K562 (cell line): Measurements from ENCODE around the gene CZIB. TPM values are rescaled to one million over a fixed set of nuclear protein-coding genes. Genes with fewer than 3 reads are reported as not detected.

Experiments used
- HNRNPLL ChIP-seq: fragments of 200-400 bp; formaldehyde crosslinking; IDR thresholded peaks from 2 replicates; pipeline ENCODE4 v1.6.1; 2017; ENCODE audit warnings: low read length, low read depth, mild to moderate bottlenecking; ENCODE audit not compliant: poor library complexity, severe bottlenecking
- NFIX ChIP-seq: fragments of 250-450 bp; sonication (Bioruptor Pico); IDR thresholded peaks from 2 replicates; pipeline ENCODE4 v1.4.0; 2020; ENCODE audit warnings: low read depth, mild to moderate bottlenecking, moderate library complexity
- PCBP2 ChIP-seq: fragments of 200-400 bp; formaldehyde crosslinking; IDR thresholded peaks from 2 replicates; pipeline ENCODE4 v1.6.1; 2018; ENCODE audit warnings: low read length, low read depth, mild to moderate bottlenecking, moderate library complexity; ENCODE audit not compliant: poor library complexity, severe bottlenecking
- PPARD ChIP-seq: fragments of 250-450 bp; sonication (Bioruptor Pico); IDR thresholded peaks from 2 replicates; pipeline ENCODE4 v1.8.0; 2022; ENCODE audit warnings: inconsistent platforms, mild to moderate bottlenecking, moderate library complexity
- SNRNP70 ChIP-seq: fragments of 200-400 bp; formaldehyde crosslinking; optimal IDR thresholded peaks from 2 replicates; pipeline ENCODE3; 2017; ENCODE audit warnings: low read depth, low read length
- WHSC1 ChIP-seq: IDR thresholded peaks from one replicate; pipeline ENCODE4 v1.6.1; 2012; ENCODE audit warnings: low read length, control low read depth, inconsistent platforms
- ZBTB17 ChIP-seq: fragments of 450-650 bp; formaldehyde crosslinking; IDR thresholded peaks from 2 replicates; pipeline ENCODE4 v1.4.0; 2020; ENCODE audit warnings: mild to moderate bottlenecking
- polyA plus RNA-seq, 8 experiments: library from polyadenylated mRNA; depleted of rRNA in 4 of 8; stranded (reverse) in 5 of 8; unstranded in 3 of 8; fragments of >200 nt; fragmentation: Nextera tagmentation in 2 of 8; fragmentation: Illumina TruSeq in 1 of 8; extraction: Ambion mirVana in 2 of 8; extraction: Trizol in 1 of 8; gene quantifications; 2 replicates each; pipeline versions ENCODE4 v1.2.1 to v1.2.3, GENCODE V29; 2011 to 2014; ENCODE audit warnings: inconsistent platforms in 1 of 8, missing spikeins in 1 of 8
- total RNA-seq, 7 experiments: library from RNA; depleted of rRNA in 6 of 7; stranded (reverse); fragments of >200 nt in 6 of 7; fragmentation: Illumina TruSeq in 2 of 7; extraction: Trizol in 2 of 7; gene quantifications; 2 replicates each; pipeline versions ENCODE4 v1.2.1 to v1.2.3, GENCODE V29; 2011 to 2021; ENCODE audit warnings: low replicate concordance in 1 of 7
- TF ChIP-seq, protein P1 (sequence below): fragments of 250-450 bp; sonication (Bioruptor Pico); IDR thresholded peaks from 2 replicates; pipeline ENCODE4 v1.5.0; 2020; ENCODE audit warnings: mild to moderate bottlenecking, borderline replicate concordance
- TF ChIP-seq, protein P2 (sequence below): fragments of 450-650 bp; IDR thresholded peaks from 2 replicates; pipeline ENCODE4 v1.6.1; 2017; ENCODE audit warnings: antibody characterized with exemption, mild to moderate bottlenecking

CZIB gene
- total and polyA plus RNA-seq, 9 of the 15 experiments (the other 6 are each of a cell fraction or from before 2014, with no cell fraction given), result 52.6 to 111 (median 80.0) TPM

DNA sequence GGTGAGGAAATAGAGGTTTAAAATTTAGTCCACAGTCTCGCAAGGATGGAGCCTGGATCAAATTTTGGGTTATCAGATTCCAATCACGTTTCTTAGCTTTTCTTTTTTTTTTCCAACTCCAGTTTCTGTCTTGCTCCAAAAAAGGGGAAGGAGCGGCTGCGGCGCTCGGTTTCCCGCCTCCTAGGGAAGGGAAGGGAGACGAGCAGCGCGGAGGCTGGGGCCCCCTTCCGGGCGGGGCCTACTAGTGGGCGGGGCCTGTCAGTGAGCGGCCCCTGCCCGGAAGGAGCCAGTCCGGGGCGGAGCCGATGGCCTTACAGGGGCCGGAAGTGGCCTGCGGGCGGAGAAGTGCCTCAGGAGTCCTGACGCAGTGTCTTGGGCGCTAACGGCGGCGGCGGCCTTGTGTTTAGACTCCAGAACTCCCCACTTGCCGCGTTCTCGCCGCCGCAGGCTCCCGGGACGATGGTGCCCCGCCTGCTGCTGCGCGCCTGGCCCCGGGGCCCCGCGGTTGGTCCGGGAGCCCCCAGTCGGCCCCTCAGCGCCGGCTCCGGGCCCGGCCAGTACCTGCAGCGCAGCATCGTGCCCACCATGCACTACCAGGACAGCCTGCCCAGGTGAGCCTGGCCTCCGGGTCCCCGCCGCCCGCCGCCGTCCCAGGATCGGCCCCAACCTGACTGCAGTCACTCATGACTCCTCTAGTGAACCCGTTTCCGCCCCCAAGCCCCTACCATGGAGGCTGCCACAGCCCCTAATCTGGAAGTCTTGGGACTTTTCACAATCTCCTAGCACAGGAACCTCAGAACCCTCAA, 23.7 kb downstream of the CZIB start, which contains the start of gene CPT2 (continued):
- TF ChIP-seq, protein P1, sequence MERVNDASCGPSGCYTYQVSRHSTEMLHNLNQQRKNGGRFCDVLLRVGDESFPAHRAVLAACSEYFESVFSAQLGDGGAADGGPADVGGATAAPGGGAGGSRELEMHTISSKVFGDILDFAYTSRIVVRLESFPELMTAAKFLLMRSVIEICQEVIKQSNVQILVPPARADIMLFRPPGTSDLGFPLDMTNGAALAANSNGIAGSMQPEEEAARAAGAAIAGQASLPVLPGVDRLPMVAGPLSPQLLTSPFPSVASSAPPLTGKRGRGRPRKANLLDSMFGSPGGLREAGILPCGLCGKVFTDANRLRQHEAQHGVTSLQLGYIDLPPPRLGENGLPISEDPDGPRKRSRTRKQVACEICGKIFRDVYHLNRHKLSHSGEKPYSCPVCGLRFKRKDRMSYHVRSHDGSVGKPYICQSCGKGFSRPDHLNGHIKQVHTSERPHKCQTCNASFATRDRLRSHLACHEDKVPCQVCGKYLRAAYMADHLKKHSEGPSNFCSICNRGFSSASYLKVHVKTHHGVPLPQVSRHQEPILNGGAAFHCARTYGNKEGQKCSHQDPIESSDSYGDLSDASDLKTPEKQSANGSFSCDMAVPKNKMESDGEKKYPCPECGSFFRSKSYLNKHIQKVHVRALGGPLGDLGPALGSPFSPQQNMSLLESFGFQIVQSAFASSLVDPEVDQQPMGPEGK, result no peak
- TF ChIP-seq PPARD (CRISPR knock-in tag) (no peak), SNRNP70 (no peak), WHSC1 (no peak), PCBP2 (no peak), NFIX (CRISPR knock-in tag) (no peak), ZBTB17 (CRISPR knock-in tag) (peak; percentile 65; the same call in 1 of the 2 replicates), HNRNPLL (peak; percentile 69)
- TF ChIP-seq, protein P2, sequence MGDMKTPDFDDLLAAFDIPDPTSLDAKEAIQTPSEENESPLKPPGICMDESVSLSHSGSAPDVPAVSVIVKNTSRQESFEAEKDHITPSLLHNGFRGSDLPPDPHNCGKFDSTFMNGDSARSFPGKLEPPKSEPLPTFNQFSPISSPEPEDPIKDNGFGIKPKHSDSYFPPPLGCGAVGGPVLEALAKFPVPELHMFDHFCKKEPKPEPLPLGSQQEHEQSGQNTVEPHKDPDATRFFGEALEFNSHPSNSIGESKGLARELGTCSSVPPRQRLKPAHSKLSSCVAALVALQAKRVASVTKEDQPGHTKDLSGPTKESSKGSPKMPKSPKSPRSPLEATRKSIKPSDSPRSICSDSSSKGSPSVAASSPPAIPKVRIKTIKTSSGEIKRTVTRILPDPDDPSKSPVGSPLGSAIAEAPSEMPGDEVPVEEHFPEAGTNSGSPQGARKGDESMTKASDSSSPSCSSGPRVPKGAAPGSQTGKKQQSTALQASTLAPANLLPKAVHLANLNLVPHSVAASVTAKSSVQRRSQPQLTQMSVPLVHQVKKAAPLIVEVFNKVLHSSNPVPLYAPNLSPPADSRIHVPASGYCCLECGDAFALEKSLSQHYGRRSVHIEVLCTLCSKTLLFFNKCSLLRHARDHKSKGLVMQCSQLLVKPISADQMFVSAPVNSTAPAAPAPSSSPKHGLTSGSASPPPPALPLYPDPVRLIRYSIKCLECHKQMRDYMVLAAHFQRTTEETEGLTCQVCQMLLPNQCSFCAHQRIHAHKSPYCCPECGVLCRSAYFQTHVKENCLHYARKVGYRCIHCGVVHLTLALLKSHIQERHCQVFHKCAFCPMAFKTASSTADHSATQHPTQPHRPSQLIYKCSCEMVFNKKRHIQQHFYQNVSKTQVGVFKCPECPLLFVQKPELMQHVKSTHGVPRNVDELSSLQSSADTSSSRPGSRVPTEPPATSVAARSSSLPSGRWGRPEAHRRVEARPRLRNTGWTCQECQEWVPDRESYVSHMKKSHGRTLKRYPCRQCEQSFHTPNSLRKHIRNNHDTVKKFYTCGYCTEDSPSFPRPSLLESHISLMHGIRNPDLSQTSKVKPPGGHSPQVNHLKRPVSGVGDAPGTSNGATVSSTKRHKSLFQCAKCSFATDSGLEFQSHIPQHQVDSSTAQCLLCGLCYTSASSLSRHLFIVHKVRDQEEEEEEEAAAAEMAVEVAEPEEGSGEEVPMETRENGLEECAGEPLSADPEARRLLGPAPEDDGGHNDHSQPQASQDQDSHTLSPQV, result 0 out of 2 replicates have a peak, but pooled peaks have one; percentile 13
